GM20000 (cell line): Measurements from ENCODE around the gene LRRC47.

ENCODE experiments used
- DNase-seq: peaks from one replicate; pipeline ENCODE4 v3.0.0; 2012; ENCODE audit warnings: low spot score
- TF ChIP-seq, protein P1 (sequence below): IDR thresholded peaks from 2 replicates; pipeline ENCODE4 v1.5.1; 2012; ENCODE audit warnings: mild to moderate bottlenecking, control low read depth; ENCODE audit errors: extremely low read depth, missing control alignments

Gene LRRC47

DNA sequence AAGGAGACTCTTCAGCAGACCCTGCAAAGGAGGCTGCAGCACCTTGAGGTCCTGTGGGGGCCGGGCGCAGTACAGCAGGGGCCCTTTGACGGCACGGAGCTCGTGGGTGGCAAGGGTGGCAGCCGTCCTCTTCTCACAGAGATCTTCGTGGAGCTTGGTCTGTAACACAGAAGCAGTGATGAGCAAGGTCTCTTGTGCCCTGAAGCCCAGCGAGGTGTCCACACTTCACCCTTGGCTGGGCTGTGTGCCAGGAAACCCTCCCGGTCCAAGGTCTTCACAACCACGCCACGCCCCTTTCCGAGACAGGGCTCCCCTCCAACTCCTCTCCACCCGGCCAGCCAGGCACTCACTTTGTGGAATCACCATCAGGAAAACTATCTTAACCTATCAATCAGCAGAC is 11.3 kb downstream of the LRRC47 start:
- TF ChIP-seq, protein P1, sequence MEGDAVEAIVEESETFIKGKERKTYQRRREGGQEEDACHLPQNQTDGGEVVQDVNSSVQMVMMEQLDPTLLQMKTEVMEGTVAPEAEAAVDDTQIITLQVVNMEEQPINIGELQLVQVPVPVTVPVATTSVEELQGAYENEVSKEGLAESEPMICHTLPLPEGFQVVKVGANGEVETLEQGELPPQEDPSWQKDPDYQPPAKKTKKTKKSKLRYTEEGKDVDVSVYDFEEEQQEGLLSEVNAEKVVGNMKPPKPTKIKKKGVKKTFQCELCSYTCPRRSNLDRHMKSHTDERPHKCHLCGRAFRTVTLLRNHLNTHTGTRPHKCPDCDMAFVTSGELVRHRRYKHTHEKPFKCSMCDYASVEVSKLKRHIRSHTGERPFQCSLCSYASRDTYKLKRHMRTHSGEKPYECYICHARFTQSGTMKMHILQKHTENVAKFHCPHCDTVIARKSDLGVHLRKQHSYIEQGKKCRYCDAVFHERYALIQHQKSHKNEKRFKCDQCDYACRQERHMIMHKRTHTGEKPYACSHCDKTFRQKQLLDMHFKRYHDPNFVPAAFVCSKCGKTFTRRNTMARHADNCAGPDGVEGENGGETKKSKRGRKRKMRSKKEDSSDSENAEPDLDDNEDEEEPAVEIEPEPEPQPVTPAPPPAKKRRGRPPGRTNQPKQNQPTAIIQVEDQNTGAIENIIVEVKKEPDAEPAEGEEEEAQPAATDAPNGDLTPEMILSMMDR, result no peak
- DNase-seq, result no peak

DNA sequence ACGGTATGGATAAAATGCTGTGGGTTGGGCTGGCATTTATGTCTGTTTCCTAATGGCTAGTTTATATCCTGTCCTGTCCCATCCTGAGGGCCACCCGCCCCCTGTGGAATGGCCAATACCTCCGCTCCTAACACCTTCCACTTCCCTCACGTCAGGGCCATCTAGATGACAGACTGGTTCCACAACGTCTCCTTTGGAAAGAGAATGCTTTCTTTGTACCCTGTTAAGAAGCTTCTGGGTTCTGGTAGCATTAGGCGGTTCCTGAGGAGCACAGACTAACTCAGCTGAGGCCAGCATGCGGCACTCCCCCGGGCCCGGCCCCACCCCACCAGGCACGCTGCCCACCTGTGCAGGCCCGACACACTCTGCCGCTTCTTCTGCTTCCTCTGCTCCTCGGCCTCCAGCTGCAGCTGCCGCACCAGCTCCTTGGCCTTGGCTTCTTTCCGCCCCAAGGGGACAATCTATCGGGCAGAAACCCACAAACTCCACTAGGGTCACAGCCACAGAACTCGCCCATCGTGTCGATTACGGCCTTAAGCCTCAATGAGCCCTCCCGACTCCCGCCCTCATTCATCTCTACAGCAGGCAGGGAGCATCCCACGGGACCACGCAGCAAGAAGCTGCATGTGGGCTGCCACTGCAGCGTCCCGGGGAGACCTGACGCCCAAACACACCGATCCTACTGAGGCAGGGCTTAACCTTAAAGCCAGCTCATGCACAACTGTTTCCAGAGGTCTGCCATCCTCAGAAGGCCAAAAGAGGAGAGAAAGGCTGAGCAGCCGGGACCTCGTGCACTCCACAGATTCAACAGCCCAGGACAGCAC is 12.4 kb downstream of the LRRC47 start:
- TF ChIP-seq, protein P1, result no peak
- no peak for DNase-seq

DNA sequence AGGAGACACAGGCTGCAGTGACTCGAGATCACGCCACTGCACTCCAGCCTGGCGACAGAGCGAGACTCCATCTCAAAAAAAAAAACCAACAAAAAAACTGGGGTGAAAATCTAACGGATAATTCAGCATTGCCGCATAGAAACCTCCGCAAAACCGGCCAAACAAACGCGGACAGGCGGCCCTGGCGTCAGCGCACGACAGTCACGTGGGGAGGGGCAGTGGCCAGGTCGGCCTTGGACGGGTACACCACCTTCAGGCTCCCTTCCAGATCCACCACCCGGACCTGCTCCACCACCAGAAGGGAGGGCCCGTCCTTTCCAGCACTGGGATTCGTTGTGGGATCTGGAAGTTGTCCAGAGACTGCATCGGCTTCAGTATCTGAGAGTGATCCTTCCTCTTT is 15.4 kb downstream of the LRRC47 start:
- TF ChIP-seq, protein P1, result no peak
- DNase-seq, result no peak

DNA sequence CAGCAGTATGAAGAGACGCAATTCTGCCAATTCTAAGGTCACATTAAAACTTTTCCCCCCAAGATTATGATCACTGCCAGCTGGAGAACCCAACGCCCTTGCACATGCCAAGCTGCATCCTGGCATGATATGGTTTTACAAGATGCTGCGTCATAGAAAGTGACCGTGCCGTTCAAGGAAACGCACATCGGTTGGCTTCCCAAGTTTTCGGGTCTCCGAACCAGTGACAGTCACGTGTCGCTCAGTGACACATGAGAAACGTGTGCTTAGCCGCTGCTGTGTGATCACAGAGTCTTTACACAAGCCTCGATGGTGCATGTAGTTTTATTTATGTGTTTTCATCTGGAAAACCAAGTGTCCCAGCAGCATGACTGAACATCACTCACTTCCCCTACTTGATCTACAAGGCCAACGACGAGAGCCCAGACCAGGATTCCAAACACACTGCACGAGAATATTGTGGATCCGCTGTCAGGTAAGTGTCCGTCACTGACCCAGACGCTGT is 16.3 kb downstream of the LRRC47 start:
- TF ChIP-seq, protein P1, result no peak
- DNase-seq, result no peak

DNA sequence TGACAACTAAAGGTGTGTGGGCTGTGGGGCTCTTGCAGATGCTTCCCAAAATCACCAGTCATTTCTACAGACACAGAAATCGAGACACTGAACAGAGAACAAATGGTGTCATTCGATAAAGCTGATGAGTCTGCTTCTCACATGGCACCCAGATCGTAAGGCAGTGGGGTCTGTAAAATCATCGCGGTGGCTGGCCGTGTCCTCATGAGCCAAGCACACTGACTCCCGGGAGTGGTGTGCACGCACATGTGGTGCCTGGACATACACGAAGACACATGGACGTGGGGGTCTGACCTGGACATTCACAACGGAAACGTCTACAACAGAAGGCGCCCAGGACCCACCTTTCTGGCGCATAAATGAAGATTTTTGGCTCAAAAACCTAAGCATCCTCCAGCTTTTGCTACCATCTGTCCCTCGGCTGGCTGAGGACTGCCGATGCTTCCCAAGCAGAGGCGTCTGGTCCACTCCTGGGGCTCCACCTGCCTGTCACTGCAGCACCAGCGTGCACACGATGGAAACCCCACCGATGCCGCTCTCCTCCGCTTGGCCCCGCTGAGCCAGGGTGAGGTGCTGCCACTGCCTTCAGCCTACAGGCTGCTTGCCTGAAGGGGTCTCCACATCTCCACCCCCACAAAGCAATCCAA is 16.9 kb downstream of the LRRC47 start:
- DNase-seq, result no peak
- TF ChIP-seq, protein P1, result no peak

DNA sequence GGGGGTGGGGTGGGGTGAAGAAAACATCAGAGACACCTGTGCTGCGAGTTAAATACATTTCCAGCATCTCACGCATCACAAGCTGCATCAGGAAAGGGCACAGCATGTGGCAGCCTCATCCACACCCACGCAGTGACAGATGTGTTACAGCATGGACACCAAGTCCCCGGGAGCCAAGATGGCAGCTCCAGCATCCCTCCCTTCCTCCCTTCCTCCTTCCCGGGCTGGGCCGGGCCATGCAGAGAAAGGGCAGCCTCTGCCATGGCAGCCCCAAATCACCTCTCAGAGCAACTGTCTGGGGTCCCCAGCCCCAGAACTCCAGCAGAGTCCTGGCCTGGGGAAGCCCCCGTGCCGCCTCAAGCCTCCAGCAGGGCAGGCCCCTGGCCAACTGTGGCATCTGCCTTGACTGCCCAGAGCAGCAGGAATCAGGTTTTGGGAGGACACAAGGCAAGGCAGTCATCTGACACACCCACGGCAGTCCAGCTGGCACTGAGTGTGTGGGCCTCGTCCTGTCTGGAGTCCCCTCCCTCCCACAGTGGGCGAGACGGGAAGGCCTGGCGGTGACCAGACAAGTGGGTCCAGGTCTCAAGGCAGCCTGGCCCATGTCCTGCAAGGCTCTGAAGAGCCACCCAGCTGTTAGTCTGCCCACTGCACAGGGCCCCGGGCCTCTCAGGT is 17.6 kb downstream of the LRRC47 start:
- DNase-seq, result no peak
- TF ChIP-seq, protein P1, result no peak
